GM19099 (cell line): ENCODE results near the gene UBE3C.

Source experiments
- POLR2A ChIP-seq: IDR thresholded peaks from 3 replicates; pipeline ENCODE4 v1.6.1; 2011; ENCODE audit warnings: low read depth; ENCODE audit not compliant: insufficient read length; ENCODE audit errors: extremely low read depth

The UBE3C gene

DNA sequence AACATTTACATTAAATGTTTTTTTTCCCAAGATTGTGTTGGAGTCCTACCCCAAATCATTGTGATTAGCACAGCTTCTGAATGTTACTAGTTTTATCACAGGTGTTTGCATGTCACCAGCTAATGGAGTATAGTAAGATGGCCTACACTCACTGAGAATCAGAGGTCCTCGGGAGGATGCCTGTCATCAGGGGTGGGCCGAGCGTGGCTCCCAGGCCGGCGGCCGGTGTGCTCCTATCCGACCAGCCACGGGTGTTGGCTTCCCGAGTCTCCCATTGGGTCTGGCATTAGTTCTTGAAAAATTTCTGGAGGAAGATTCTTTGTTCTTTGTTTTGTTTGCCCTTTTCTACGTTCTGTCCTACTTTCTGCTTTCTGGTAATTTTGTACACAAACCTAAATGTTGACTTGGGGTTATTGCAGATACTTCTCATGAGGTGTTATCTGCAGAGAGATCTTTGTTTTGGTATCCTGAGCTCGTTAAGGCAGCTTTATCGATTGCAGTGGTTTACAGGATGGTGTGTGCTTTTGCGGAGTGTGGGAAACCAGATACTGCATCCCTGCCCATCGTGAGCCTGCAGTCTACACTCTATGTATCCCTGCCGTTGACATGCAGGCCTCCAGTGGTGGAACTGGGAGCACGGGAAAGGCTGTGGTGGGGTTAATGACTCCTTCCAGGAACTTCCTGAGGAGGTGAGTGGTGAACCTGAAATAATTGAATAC is 130.8 kb downstream of the UBE3C start:
- no peak for TF ChIP-seq POLR2A

DNA sequence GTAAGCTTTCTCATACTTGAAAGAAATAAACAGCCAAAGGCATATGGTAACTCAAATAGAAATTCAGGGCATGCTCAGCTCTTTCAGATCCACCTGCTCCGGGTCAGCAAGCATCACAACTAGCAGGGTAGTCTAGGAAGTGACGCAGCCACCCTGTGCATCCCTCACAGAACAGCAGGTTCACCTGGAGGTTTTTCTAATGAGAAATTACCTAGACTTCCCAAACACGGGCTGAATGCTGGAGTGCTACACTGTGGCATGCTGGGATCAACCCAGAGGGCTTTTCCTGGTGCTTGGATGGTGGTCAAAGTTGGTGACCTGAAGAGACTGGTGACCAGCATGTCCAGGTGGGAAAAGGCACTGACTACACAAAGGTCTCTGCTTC is 131.3 kb downstream of the UBE3C start:
- TF ChIP-seq POLR2A: no peak

DNA sequence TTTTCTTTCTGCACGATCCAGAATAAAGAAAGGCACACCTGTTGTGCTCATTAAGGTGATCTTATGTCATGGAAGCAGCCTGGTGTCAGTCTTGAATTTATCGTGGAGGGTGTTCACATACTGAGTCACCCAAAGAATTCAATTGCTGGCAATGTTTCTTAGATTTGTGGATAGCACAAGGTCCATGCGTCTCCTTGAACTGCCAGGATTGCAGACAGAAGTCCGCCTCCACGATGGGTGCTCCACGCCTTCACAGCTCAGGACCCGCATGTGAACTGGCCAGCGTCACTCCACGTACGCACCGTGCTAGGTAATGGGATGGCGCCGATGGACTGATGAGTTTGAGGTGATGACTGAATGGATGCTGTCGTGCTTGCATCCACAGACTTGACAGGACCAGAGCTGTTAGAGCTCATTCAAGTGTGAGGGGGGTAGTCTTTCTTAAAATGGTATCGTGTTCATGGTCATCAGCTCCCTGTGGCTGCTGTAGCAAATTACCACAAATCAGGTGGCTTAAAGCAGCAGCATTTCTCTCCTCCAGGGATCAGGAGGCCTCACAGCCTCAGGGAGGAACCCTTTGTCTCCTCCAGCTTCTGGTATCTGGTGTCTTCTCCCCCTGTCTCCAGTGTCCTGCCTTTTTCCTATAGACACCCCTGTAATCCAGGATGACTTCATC is 132.7 kb downstream of the UBE3C start:
- no peak for TF ChIP-seq POLR2A

DNA sequence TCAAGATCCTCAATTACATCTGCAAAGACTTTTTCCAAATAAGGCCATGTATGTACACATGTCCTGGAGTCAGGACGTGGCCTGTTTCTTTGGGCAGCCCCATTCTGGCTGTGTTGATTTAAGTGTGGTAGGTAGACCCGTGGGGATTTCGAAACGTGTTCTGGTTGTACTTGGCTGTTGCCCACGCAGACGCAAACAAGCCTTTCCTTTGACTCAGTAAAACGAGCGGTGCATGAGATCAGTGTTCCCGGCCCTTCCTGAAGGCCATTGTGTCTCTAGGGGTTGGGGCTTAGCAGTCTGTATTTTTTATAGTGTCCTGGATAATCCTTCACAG is 133.2 kb downstream of the UBE3C start:
- TF ChIP-seq POLR2A: no peak

DNA sequence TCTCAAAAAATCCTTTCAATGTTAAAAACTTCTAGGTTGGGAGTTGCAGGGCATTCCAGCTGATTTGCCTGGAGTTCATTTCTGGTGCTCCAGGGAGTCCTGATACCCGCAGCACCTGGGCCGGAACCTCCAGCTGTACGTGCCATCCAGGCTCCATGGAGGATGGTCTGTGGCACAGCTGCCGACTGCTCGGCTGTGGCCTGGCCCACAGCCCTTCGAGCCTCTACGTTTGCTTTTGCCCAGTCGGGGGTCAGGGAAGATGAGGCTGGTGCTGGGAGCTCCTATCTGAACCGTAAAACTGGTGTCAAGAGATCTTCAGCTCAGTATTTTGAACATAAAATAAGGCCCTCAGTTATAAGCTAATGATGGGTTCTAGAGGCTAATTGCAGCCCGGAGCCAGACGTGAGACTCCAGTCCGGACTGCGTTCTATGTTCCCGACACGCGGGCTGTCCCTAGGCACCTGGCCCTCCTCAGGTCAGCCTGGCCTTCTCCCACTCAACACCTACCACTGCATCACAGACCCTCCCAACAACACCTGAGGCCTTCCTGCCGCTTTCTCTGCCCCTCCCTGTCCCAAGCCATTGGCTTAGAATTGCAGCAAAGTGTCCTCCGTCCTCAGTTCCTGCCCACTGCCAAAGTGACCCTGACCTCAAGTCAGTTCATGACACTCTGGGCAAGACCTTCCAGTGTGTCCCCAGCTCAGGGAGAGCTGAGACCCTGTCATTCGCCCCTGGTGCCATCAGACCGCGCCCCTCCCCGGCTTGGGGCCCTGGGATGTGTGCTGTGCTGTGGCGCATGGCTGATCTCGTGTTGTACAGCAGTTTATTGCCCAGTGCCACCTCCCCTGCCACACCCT is 133.9 kb downstream of the UBE3C start:
- TF ChIP-seq POLR2A: no peak

DNA sequence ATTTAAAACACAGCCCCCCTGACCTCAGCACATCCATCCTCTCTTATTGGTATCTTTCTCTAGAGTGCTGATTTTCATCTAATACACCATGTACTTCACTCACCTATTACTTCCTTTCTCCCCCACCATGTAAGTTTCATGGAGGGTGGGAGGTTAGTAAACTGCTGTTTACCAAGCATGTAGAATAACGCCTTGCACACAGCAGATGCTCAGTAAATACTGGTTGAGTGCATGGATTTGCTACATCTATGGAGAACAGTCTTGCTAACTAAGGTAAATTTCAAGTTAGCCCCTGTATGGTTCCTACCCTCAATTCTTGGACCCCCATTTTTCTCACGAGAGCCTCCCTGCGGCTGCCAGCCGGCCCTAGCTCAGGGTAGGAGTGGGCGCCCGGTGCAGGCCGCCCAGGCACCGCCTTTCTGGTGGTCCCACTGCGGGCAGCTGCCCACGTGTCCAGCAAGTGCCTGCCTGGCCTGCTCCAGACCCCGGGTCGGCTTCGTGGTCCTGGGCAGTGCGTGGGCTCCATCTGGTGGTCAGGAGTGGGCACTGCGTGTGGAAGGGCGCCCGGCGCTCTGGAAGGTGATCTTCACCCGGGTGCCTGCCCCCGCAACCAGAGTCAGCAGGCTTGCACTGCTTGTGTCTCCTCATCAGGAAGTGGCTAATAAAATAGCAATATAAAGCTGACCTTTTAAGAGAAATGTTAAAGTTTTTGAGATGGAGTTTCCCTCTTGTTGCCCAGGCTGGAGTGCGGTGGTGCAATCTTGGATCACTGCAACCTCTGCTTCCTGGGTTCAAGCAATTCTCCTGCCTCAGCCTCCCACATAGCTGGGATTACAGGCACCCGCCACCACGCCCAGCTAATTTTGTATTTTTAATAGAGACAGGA is 134.7 kb downstream of the UBE3C start:
- no peak for TF ChIP-seq POLR2A

DNA sequence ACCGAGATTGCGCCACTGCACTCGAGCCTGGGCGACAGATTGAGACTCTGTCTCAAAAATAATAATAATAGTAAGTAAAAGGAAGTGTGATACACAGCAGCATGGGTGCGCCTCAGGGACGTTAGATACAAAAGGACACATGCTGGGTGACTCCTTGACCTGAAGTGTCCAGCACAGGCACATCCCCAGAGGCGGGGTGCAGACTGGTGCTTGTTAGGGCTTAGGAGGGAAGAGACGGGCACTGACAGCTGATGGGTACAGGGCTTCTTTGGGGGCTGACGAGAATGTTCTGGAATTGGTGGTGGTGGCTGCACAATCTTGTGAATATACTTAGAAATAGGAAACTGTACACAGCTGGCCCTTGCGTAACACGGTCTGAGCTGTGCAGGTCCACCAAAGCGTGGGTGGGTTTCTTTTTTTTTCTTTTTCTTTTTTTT is 136.3 kb downstream of the UBE3C start:
- TF ChIP-seq POLR2A: no peak

DNA sequence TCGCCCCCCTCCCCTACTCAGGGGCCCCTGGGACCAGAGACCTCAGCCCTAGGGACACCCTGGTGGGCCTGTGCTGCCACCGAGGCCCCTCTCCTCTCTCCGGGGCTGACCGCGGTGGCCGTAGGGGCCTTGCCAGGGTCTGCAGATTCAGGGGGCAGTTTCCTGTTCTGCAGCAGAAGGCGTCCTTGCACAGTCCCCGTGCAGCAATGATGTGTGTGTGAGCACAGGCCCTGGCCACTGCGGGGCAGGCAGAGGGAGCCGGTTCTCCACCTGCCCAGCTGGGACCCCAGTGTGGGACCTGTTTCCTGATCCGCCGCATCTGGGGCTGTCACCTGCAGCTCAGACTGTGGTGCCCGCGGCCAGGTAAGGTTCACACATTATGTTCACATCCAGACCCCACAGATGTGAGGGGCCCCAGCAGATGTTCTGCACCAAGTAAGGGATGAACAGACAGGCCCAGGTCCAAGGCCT is 137.4 kb downstream of the UBE3C start:
- no peak for TF ChIP-seq POLR2A

DNA sequence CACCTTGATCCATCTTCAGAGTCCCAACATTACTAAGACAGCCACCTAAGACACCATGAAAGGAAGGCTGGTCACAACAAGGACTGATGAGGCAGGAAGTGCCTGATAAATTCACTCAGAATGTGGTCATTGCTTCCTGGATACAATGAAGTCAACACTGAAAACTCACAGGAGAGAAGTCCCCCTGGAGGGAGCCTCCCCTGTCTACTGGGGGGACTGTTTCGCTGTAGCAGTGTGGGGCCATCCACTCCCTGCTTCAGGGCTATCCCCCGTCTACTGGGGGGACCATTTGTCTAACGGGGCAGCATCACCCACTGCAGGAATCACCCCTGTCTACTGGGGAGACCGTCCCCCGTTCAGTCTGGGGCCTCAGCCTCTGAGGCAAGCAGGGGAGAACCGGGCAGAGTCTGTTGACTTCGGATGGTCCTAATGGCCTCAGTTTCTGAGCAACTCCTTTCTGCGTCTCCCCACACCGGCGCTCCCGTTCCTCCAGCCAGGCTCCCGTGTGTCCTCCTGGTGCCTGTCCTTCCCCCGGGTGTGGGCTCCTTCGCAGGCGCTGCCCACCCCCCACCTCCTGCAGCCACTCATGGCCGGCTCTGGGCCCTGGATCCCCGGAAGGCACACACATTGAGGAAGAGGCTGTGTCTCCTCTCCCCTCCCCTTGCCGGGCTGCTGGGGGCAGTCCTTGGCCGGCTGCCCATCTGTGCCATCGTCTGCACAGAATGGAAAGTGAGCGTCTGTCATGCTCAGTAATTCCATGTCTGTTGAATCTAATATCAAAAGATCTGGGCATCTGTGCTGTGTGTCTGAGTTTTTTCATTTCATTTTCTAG is 138.2 kb downstream of the UBE3C start:
- TF ChIP-seq POLR2A: no peak

DNA sequence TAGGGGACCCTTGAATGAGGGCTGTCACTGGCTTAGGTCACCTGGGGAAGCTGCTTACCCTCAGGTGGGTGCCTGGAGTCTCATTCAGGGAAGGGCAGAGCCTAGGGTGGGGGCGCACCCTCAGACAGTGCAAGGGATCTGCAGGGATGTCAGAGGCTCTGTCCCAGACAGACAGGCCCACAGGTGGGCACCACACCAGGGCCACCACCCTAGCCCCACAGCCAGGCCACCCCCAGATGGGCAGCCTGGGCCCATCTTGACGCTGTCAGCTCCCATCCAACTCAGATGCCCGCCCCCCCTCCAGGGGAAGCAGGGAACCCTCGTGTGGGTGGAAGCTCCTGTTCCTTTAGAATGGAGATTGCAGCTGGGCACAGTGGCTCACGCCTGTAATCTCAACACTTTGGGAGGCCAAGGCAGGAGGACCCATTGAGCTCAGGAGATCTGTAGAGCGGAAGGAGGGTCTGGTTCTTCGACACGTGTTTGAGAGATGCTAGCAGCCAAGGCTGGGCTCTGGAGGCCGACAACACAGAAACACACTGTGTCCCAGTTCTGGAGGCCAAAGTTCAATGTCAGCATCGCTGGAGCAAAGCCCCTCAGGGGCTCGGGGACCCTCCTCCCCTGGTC is 139.6 kb downstream of the UBE3C start:
- no peak for TF ChIP-seq POLR2A

DNA sequence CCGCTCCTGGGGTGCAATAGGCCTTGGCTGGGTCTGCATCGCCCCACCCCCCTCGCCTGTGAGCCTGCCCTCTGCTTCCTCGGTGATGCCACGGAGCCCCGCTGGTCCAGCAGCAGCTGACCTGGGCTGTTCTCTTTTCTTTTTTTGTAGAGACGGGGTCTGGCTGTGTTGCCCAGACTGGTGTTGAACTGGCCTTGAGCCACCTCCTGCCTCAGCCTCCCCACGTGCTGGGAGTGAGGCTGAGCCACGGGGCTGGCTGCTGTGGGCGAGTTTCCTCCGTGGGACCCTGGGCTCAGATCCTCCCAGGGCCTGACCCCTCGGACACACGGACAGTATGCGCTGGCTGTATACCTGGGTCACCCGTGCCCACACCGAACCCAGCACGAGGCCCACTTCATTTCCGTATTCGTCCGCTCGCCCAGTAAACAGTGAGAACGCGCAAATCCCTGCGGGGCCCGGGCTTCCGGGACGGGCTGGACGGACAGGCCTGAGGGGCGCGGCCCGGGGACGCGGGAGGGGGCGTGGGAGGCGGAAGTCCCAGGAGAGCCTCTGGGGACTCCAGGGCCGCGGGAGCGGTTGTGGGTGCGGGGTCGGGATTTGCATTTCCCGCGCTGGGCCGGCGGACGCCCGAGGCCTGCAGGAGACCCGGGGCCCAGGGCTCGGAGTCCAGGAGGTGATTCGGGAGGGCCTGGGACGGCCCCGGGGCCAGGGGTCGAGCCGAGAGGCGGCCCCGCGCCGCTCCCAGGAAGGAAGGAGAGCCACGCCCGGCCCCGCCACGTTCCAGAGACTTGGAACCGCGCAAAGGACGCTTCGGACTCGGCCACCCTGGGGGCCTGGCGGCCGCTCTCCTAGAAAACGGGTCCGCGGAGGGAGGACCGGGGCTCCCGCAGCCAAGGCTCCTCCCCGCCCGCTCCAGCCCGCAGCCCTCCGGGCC is 140.3 kb downstream of the UBE3C start:
- no peak for TF ChIP-seq POLR2A

DNA sequence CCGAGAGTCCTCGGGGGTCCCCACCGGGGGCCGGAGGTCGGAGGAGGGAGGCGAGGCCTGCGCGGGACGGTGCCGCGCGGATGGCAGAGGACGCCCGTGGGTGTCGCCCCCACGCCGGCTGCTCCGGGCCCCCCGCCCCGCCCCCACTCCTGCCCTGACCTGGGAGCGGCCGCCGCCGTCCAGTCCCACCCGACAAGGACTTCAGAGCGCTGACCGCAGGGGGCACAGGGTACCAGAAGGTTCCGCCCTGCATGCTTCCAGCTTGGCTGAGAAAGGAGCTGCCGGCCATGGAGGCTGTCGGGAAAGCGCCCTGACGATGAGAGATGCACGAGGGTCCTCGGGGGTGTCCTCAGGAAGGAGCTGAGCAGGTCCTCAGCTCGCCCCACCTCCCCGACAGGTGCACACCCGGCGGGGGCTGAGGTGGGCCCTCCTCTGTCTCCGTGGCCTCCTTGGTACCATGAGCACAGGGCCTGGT is 141.1 kb downstream of the UBE3C start:
- no peak for TF ChIP-seq POLR2A

DNA sequence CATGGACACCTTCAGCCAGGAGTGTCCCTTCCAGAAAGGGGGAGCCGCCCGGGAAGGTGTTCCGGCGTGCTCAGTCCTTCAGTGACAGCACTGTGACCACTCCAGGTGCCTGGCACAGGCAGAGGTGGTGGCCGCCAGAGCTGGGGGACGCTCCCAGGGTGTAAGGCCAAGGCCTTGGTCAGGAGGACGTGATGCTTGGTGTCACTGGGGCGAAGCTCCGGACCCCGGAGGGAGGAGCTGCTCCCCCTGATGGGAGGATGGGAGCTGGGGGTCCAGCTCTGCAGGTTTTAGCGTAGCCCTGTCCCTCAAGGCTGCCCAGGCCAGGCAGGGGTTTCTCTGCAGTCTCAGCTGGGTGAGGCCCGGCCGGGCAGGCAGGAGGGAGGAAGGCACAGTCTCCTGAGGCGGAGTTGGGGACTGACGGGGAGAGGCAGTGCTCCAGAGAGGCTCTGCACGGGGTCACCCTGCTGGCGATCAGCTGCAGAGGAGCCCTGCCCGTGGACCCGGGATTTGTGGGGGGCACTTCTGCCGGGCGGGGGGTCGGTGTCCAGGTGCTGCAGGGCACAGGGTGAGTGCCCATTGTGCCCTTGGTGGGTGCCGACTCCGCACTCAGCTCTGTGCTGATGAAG is 141.6 kb downstream of the UBE3C start:
- TF ChIP-seq POLR2A: no peak
